Trophoblast cell (in vitro differentiated cells and primary cell): ENCODE measurements around the gene DNAJB5.

Source experiments
- DNase-seq, 2 donors: peaks; one replicate each; pipeline ENCODE4 v3.0.0-alpha.2; 2016
- H2AFZ ChIP-seq: 2 replicates; pipeline ENCODE4 v1.6.1; 2013; ENCODE audit warnings: low read length, moderate library complexity, mild to moderate bottlenecking; ENCODE audit not compliant: insufficient read depth, poor library complexity
- H2AK5ac ChIP-seq: 2 replicates; pipeline ENCODE4 v1.6.1; 2013; ENCODE audit warnings: mild to moderate bottlenecking, low read length
- H2BK120ac ChIP-seq: 2 replicates; pipeline ENCODE4 v1.6.1; 2013; ENCODE audit warnings: low read length, mild to moderate bottlenecking, moderate library complexity; ENCODE audit not compliant: insufficient read depth, poor library complexity
- H2BK12ac ChIP-seq: 2 replicates; pipeline ENCODE4 v1.6.1; 2013; ENCODE audit warnings: mild to moderate bottlenecking, low read length, moderate library complexity
- H2BK5ac ChIP-seq: 2 replicates; pipeline ENCODE4 v1.6.1; 2013; ENCODE audit warnings: low read length, low read depth, moderate library complexity, mild to moderate bottlenecking; ENCODE audit not compliant: poor library complexity
- H3K14ac ChIP-seq: 2 replicates; pipeline ENCODE4 v1.6.1; 2013; ENCODE audit warnings: mild to moderate bottlenecking, low read length
- H3K18ac ChIP-seq: 2 replicates; pipeline ENCODE4 v1.6.1; 2013; ENCODE audit warnings: mild to moderate bottlenecking, low read length
- H3K23ac ChIP-seq: 2 replicates; pipeline ENCODE4 v1.6.1; 2013; ENCODE audit warnings: low read length
- H3K27ac ChIP-seq: 2 replicates; pipeline ENCODE4 v1.5.1; 2013; ENCODE audit warnings: low read depth, mild to moderate bottlenecking, inconsistent platforms, low read length, moderate library complexity
- H3K27me3 ChIP-seq: 2 replicates; pipeline ENCODE4 v1.6.1; 2013; ENCODE audit warnings: inconsistent platforms, mild to moderate bottlenecking, low read length, moderate library complexity; ENCODE audit not compliant: insufficient read depth
- H3K36me3 ChIP-seq, 2 experiments: 1 replicate in 1 of 2; 2 replicates in 1 of 2; pipeline ENCODE4 v1.6.1; 2013; ENCODE audit warnings: low read length in 2 of 2, mild to moderate bottlenecking in 2 of 2, moderate library complexity in 1 of 2; ENCODE audit not compliant: insufficient read depth in 2 of 2, control insufficient read depth in 1 of 2
- H3K4ac ChIP-seq: 2 replicates; pipeline ENCODE4 v1.6.1; 2013; ENCODE audit warnings: low read depth, mild to moderate bottlenecking, low read length, moderate library complexity
- H3K4me1 ChIP-seq, 2 experiments: 1 replicate in 1 of 2; 2 replicates in 1 of 2; pipeline ENCODE4 v1.6.1; 2013; ENCODE audit warnings: low read length in 2 of 2, mild to moderate bottlenecking in 2 of 2, moderate library complexity in 1 of 2; ENCODE audit not compliant: insufficient read depth in 2 of 2, control insufficient read depth in 1 of 2
- H3K4me2 ChIP-seq: 2 replicates; pipeline ENCODE4 v1.6.1; 2013; ENCODE audit warnings: inconsistent platforms, mild to moderate bottlenecking, low read length, moderate library complexity
- H3K4me3 ChIP-seq: 2 replicates; pipeline ENCODE4 v1.5.1; 2013; ENCODE audit warnings: mild to moderate bottlenecking, low read depth, low read length, inconsistent platforms
- H3K79me1 ChIP-seq: one replicate; pipeline ENCODE4 v1.6.1; 2013; ENCODE audit warnings: low read length
- H3K79me2 ChIP-seq: 2 replicates; pipeline ENCODE4 v1.6.1; 2013; ENCODE audit warnings: low read length, mild to moderate bottlenecking; ENCODE audit not compliant: control insufficient read depth, insufficient read depth, poor library complexity
- H3K9ac ChIP-seq: 2 replicates; pipeline ENCODE4 v1.6.1; 2013; ENCODE audit warnings: mild to moderate bottlenecking, low read length
- H3K9me3 ChIP-seq: 2 replicates; pipeline ENCODE4 v1.6.1; 2013; ENCODE audit warnings: low read depth, mild to moderate bottlenecking, control low read depth, inconsistent platforms, low read length; ENCODE audit not compliant: insufficient read depth
- H4K12ac ChIP-seq: 2 replicates; pipeline ENCODE4 v1.6.1; 2013; ENCODE audit warnings: low read depth, mild to moderate bottlenecking, low read length, moderate library complexity
- H4K8ac ChIP-seq: 2 replicates; pipeline ENCODE4 v1.6.1; 2013; ENCODE audit warnings: low read depth, mild to moderate bottlenecking, low read length, moderate library complexity
- H4K91ac ChIP-seq: one replicate; pipeline ENCODE4 v1.6.1; 2013; ENCODE audit warnings: low read depth, mild to moderate bottlenecking, low read length, moderate library complexity
- WGBS: extraction: QIAGEN DNeasy Blood & Tissue Kit; methylation state at CpG from one replicate; pipeline ENCODE4 v1.1.7; 2013; ENCODE audit warnings: missing lambda C conversion rate; ENCODE audit not compliant: insufficient read length, insufficient coverage; ENCODE audit errors: extremely low coverage; 5-methylcytosine and 5-hydroxymethylcytosine counted together

Gene DNAJB5

GRCh38 chr9:35027860-35028259 lies 38.3 kb downstream of the DNAJB5 start:
- Histone ChIP-seq H4K12ac (no peak overlapping the region), H3K14ac (no peak overlapping the region), H2BK120ac (no peak overlapping the region), H2BK5ac (no peak overlapping the region), H3K27me3 (no peaks in the 10 kb centered on the region), H2BK12ac (no peak overlapping the region), H3K4me1 (peaks cover 6 to 16% of the 10 kb centered on the region in 2 experiments), H3K4me2 (no peak overlapping the region), H3K27ac (no peak overlapping the region), H3K79me2 (no peaks in the 10 kb centered on the region), H4K91ac (no peak overlapping the region), H3K23ac (no peak overlapping the region), H3K4me3 (no peak overlapping the region), H2AFZ (no peak overlapping the region), H4K8ac (no peak overlapping the region), H2AK5ac (no peak overlapping the region), H3K79me1 (peaks cover 6% of the 10 kb centered on the region), H3K18ac (no peak overlapping the region), H3K36me3 (no peaks in the 10 kb centered on the region), H3K9ac (no peak overlapping the region), H3K4ac (no peak overlapping the region), H3K9me3 (peaks cover 2% of the 10 kb centered on the region)
- no CpG with 5 or more reads among the region's 1 CpG for WGBS
- peak in 1 of 2 donors; percentile 23 for DNase-seq

GRCh38 chr9:35028341-35028740 lies 38.8 kb downstream of the DNAJB5 start:
- Histone ChIP-seq H3K4ac (no peak overlapping the region), H3K9ac (no peak overlapping the region), H3K4me3 (no peak overlapping the region), H3K14ac (no peak overlapping the region), H3K18ac (no peak overlapping the region), H4K91ac (no peak overlapping the region), H3K79me2 (no peaks in the 10 kb centered on the region), H2BK12ac (no peak overlapping the region), H4K12ac (no peak overlapping the region), H3K27ac (no peak overlapping the region), H2BK5ac (no peak overlapping the region), H3K4me1 (peaks cover 6 to 16% of the 10 kb centered on the region in 2 experiments), H2AFZ (no peak overlapping the region), H3K23ac (no peak overlapping the region), H2AK5ac (no peak overlapping the region), H3K27me3 (no peaks in the 10 kb centered on the region), H3K4me2 (no peak overlapping the region), H2BK120ac (no peak overlapping the region), H3K36me3 (no peaks in the 10 kb centered on the region), H4K8ac (no peak overlapping the region), H3K9me3 (peaks cover 2% of the 10 kb centered on the region), H3K79me1 (peaks cover 6% of the 10 kb centered on the region)
- DNase-seq = peak in 1 of 2 donors; percentile 44

GRCh38 chr9:35029241-35029640 lies 39.7 kb downstream of the DNAJB5 start:
- peaks cover 2% of the 10 kb centered on the region for H3K9me3 ChIP-seq
- H3K9ac ChIP-seq = no peak overlapping the region
- H3K79me2 ChIP-seq = no peaks in the 10 kb centered on the region
- H3K4ac ChIP-seq = no peak overlapping the region
- no peak overlapping the region for H3K18ac ChIP-seq
- H3K4me1 ChIP-seq = peaks cover 6 to 16% of the 10 kb centered on the region in 2 experiments
- H2BK120ac ChIP-seq = no peak overlapping the region
- no peak overlapping the region for H2AFZ ChIP-seq
- H3K23ac ChIP-seq = no peak overlapping the region
- no CpG with 5 or more reads among the region's 4 CpGs for WGBS
- H4K12ac ChIP-seq = no peak overlapping the region
- no peaks in the 10 kb centered on the region for H3K36me3 ChIP-seq
- no peak overlapping the region for H3K27ac ChIP-seq
- H2AK5ac ChIP-seq = no peak overlapping the region
- H3K4me2 ChIP-seq = no peak overlapping the region
- no peak overlapping the region for H2BK12ac ChIP-seq
- DNase-seq = peak; percentile 87 to 91
- H3K79me1 ChIP-seq = peaks cover 6% of the 10 kb centered on the region
- no peak overlapping the region for H3K14ac ChIP-seq
- no peak overlapping the region for H2BK5ac ChIP-seq
- H3K4me3 ChIP-seq = no peak overlapping the region
- H4K91ac ChIP-seq = no peak overlapping the region
- H4K8ac ChIP-seq = no peak overlapping the region
- H3K27me3 ChIP-seq = no peaks in the 10 kb centered on the region

GRCh38 chr9:35029852-35030251 lies 40.3 kb downstream of the DNAJB5 start:
- Histone ChIP-seq H2AFZ (no peak overlapping the region), H2BK120ac (no peak overlapping the region), H3K79me1 (peaks cover 6% of the 10 kb centered on the region), H3K9ac (no peak overlapping the region), H3K18ac (no peak overlapping the region), H3K27ac (no peak overlapping the region), H4K91ac (no peak overlapping the region), H3K4ac (no peak overlapping the region), H2BK12ac (no peak overlapping the region), H3K4me3 (no peak overlapping the region), H2AK5ac (no peak overlapping the region), H3K4me2 (no peak overlapping the region), H4K8ac (no peak overlapping the region), H2BK5ac (no peak overlapping the region), H3K36me3 (no peaks in the 10 kb centered on the region), H4K12ac (no peak overlapping the region), H3K79me2 (no peaks in the 10 kb centered on the region), H3K14ac (no peak overlapping the region), H3K23ac (no peak overlapping the region), H3K4me1 (peaks cover 6 to 16% of the 10 kb centered on the region in 2 experiments), H3K27me3 (no peaks in the 10 kb centered on the region), H3K9me3 (peaks cover 2% of the 10 kb centered on the region)
- no CpG with 5 or more reads among the region's 2 CpGs for WGBS
- peak in 1 of 2 donors; percentile 20 for DNase-seq
